HepG2 (cell line): ENCODE results near the gene CCT3. TPM values are rescaled to one million over a fixed set of nuclear protein-coding genes. Genes with fewer than 3 reads are reported as not detected.
A peak's percentile ranks its signal among the peaks of the same experiment; 100 is the strongest.

Experiments
- EEA1 ChIP-seq: sonication (generic); formaldehyde crosslinking; IDR thresholded peaks from 2 replicates; pipeline ENCODE4 v1.5.1; 2020; ENCODE audit warnings: mild to moderate bottlenecking, missing genetic modification reagents, borderline replicate concordance
- GLMP ChIP-seq: sonication (generic); formaldehyde crosslinking; IDR thresholded peaks from 2 replicates; pipeline ENCODE4 v1.9.0; 2021; ENCODE audit warnings: missing genetic modification reagents, mild to moderate bottlenecking, borderline replicate concordance
- GTF3A ChIP-seq: sonication (generic); formaldehyde crosslinking; conservative IDR thresholded peaks from 2 replicates; pipeline ENCODE4 v1.4.0; 2020; ENCODE audit warnings: mild to moderate bottlenecking, missing genetic modification reagents
- KDM4B ChIP-seq: sonication (generic); formaldehyde crosslinking; IDR thresholded peaks from 2 replicates; pipeline ENCODE4 v1.4.0; 2020; ENCODE audit warnings: missing genetic modification reagents
- MAZ ChIP-seq, 2 experiments: sonication (generic) in 1 of 2; formaldehyde crosslinking in 1 of 2; IDR thresholded peaks; 2 replicates each; pipeline versions ENCODE4 v1.5.0 to v1.6.1; 2012 to 2020; ENCODE audit warnings: low read depth in 2 of 2, mild to moderate bottlenecking in 2 of 2, borderline replicate concordance in 1 of 2, improper control_type of control experiment in 1 of 2, low read length in 1 of 2, missing genetic modification reagents in 1 of 2, moderate library complexity in 1 of 2
- NCOA1 ChIP-seq: sonication (generic); formaldehyde crosslinking; IDR thresholded peaks from 2 replicates; pipeline ENCODE4 v1.9.0; 2021; ENCODE audit warnings: missing genetic modification reagents
- NFYB ChIP-seq: sonication (generic); formaldehyde crosslinking; IDR thresholded peaks from 2 replicates; pipeline ENCODE4 v1.4.0; 2020; ENCODE audit warnings: missing genetic modification reagents
- NR1H2 ChIP-seq: sonication (generic); formaldehyde crosslinking; IDR thresholded peaks from 2 replicates; pipeline ENCODE4 v1.8.1; 2022; ENCODE audit warnings: low read depth, missing genetic modification reagents, borderline replicate concordance
- SOX13 ChIP-seq, 3 experiments: fragments of 450-650 bp in 1 of 3; sonication (generic) in 1 of 3; formaldehyde crosslinking in 1 of 3; IDR thresholded peaks in 2 of 3; conservative IDR thresholded peaks in 1 of 3; 2 replicates each; pipeline versions ENCODE4 v1.5.0 to v1.6.1; 2016 to 2020; ENCODE audit warnings: antibody characterized with exemption in 1 of 3, mild to moderate bottlenecking in 1 of 3, missing compliant biosample characterization in 1 of 3, missing genetic modification reagents in 1 of 3, moderate library complexity in 1 of 3
- SP1 ChIP-seq, 2 experiments: fragments of 450-650 bp in 1 of 2; sonication (generic) in 1 of 2; formaldehyde crosslinking in 1 of 2; IDR thresholded peaks; 2 replicates each; pipeline versions ENCODE4 v1.4.0 to v1.6.1; 2016 to 2020; ENCODE audit warnings: missing genetic modification reagents in 1 of 2
- SYNCRIP ChIP-seq: fragments of 200-400 bp; formaldehyde crosslinking; IDR thresholded peaks from 2 replicates; pipeline ENCODE4 v1.6.1; 2018; ENCODE audit warnings: mild to moderate bottlenecking, low read depth, low read length; ENCODE audit not compliant: insufficient read depth
- ZFP37 ChIP-seq: sonication (generic); formaldehyde crosslinking; IDR thresholded peaks from 2 replicates; pipeline ENCODE4 v1.4.0; 2020; ENCODE audit warnings: missing genetic modification reagents, borderline replicate concordance
- ZNF761 ChIP-seq: sonication (generic); formaldehyde crosslinking; conservative IDR thresholded peaks from 2 replicates; pipeline ENCODE4 v1.4.0; 2020; ENCODE audit warnings: mild to moderate bottlenecking, missing genetic modification reagents
- polyA plus RNA-seq, 8 experiments: library from polyadenylated mRNA; depleted of rRNA in 3 of 8; stranded (reverse) in 7 of 8; unstranded in 1 of 8; fragments of >200 nt; fragmentation: Illumina TruSeq in 4 of 8; extraction: Trizol in 4 of 8; gene quantifications; 2 replicates each; pipeline versions ENCODE4 v1.2.1 to v1.2.3, GENCODE V29; 2011 to 2016; ENCODE audit warnings: low read depth in 4 of 8, missing spikeins in 1 of 8, mixed read lengths in 1 of 8; ENCODE audit not compliant: insufficient read depth in 1 of 8
- total RNA-seq, 5 experiments: library from RNA; depleted of rRNA; stranded (reverse); fragments of >200 nt; fragmentation: Illumina TruSeq; extraction: Trizol; gene quantifications; 2 replicates each; pipeline ENCODE4 v1.2.3, GENCODE V29; 2016; ENCODE audit warnings: low read depth in 1 of 5
- TF ChIP-seq, protein P1 (sequence below): sonication (generic); formaldehyde crosslinking; IDR thresholded peaks from 2 replicates; pipeline ENCODE4 v1.9.0; 2021; ENCODE audit warnings: mild to moderate bottlenecking, missing genetic modification reagents
- TF ChIP-seq, protein P2 (sequence below): sonication (generic); IDR thresholded peaks from 2 replicates; pipeline ENCODE4 v1.6.1; 2016; ENCODE audit warnings: low read depth, borderline replicate concordance
- TF ChIP-seq, protein P3 (sequence below): sonication (generic); formaldehyde crosslinking; IDR thresholded peaks from 2 replicates; pipeline ENCODE4 v1.4.0; 2020; ENCODE audit warnings: missing genetic modification reagents

CCT3 gene
- total and polyA plus RNA-seq, 2 of the 13 experiments (the other 11 are each of a cell fraction or from before 2014, with no cell fraction given), result 319 to 615 TPM

DNA sequence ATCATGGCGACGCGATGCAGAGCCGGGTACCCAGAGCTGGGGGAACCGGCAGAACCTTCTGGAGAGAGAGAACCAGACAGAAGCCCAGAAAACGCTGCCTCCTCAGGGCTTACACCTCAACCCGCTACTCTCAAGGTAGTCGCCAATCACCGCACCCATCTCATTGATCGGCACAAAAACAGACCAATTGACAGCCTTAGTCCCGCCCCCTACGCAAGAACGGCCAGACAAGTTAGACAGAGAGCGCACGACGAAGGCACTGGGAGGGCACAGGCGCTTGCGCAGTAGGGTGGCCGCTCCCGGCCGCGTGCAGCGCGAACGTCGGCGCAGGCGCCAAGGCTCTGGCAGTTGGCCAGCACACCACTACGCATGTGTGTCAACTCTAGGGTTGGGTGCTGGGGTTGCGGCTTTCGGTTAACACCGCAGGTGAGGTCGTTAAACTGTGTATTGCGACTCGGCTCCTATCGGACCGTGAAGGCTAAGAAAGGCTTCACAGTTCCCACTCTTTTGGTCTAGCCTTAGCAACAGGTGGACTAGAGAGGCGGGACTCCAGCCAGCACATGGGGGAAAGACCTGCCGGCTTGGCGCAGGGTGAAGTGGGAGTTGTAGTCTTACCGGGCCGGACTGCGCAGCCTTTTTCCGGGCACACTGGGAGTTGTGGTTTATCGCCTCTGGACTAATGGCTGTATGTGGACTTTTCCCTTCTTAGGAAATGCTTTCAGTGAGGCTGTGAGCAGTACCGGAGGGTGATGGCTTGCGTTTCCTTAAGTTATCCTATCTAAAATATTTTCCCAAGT lies at the start of gene CCT3, which contains the start of gene TSACC (continued):
- TF ChIP-seq SP1 (IDR thresholded peaks at IDR 0.05) (no peak), SP1 (CRISPR knock-in tag; IDR thresholded peaks at IDR 0.05) (peak; percentile 66; the same call in 1 of the 2 replicates), NCOA1 (CRISPR knock-in tag) (no peak), KDM4B (CRISPR knock-in tag) (no peak), MAZ (IDR thresholded peaks at IDR 0.05; ENCODE audit: borderline replicate concordance, low read depth, low read length) (no peak), MAZ (CRISPR knock-in tag; IDR thresholded peaks at IDR 0.05; ENCODE audit: low read depth) (peak; percentile 32; the same call in 1 of the 2 replicates), ZNF761 (CRISPR knock-in tag) (no peak), NFYB (peak; percentile 99), SYNCRIP (no peak), NR1H2 (no peak), SOX13 (IDR thresholded peaks at IDR 0.05) (peak; percentile 96), SOX13 (CRISPR knock-in tag; conservative IDR thresholded peaks at IDR 0.05 in 1 of 2, IDR thresholded peaks at IDR 0.05 in 1 of 2) (no peak), ZFP37 (CRISPR knock-in tag) (no peak), GTF3A (no peak), EEA1 (CRISPR knock-in tag) (no peak), GLMP (no peak)
- TF ChIP-seq, protein P1, sequence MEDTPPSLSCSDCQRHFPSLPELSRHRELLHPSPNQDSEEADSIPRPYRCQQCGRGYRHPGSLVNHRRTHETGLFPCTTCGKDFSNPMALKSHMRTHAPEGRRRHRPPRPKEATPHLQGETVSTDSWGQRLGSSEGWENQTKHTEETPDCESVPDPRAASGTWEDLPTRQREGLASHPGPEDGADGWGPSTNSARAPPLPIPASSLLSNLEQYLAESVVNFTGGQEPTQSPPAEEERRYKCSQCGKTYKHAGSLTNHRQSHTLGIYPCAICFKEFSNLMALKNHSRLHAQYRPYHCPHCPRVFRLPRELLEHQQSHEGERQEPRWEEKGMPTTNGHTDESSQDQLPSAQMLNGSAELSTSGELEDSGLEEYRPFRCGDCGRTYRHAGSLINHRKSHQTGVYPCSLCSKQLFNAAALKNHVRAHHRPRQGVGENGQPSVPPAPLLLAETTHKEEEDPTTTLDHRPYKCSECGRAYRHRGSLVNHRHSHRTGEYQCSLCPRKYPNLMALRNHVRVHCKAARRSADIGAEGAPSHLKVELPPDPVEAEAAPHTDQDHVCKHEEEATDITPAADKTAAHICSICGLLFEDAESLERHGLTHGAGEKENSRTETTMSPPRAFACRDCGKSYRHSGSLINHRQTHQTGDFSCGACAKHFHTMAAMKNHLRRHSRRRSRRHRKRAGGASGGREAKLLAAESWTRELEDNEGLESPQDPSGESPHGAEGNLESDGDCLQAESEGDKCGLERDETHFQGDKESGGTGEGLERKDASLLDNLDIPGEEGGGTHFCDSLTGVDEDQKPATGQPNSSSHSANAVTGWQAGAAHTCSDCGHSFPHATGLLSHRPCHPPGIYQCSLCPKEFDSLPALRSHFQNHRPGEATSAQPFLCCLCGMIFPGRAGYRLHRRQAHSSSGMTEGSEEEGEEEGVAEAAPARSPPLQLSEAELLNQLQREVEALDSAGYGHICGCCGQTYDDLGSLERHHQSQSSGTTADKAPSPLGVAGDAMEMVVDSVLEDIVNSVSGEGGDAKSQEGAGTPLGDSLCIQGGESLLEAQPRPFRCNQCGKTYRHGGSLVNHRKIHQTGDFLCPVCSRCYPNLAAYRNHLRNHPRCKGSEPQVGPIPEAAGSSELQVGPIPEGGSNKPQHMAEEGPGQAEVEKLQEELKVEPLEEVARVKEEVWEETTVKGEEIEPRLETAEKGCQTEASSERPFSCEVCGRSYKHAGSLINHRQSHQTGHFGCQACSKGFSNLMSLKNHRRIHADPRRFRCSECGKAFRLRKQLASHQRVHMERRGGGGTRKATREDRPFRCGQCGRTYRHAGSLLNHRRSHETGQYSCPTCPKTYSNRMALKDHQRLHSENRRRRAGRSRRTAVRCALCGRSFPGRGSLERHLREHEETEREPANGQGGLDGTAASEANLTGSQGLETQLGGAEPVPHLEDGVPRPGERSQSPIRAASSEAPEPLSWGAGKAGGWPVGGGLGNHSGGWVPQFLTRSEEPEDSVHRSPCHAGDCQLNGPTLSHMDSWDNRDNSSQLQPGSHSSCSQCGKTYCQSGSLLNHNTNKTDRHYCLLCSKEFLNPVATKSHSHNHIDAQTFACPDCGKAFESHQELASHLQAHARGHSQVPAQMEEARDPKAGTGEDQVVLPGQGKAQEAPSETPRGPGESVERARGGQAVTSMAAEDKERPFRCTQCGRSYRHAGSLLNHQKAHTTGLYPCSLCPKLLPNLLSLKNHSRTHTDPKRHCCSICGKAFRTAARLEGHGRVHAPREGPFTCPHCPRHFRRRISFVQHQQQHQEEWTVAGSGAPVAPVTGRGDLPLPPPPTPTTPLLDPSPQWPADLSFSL (CRISPR knock-in tag), result peak; percentile 43; the same call in 1 of the 2 replicates
- TF ChIP-seq, protein P2, sequence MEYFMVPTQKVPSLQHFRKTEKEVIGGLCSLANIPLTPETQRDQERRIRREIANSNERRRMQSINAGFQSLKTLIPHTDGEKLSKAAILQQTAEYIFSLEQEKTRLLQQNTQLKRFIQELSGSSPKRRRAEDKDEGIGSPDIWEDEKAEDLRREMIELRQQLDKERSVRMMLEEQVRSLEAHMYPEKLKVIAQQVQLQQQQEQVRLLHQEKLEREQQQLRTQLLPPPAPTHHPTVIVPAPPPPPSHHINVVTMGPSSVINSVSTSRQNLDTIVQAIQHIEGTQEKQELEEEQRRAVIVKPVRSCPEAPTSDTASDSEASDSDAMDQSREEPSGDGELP, result peak; percentile 11; the same call in 1 of the 2 replicates
- TF ChIP-seq, protein P3, sequence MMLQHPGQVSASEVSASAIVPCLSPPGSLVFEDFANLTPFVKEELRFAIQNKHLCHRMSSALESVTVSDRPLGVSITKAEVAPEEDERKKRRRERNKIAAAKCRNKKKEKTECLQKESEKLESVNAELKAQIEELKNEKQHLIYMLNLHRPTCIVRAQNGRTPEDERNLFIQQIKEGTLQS (CRISPR knock-in tag), result no peak; the same call in 1 of the 2 replicates
